Fibroblast of skin of left quadriceps (primary cell): ENCODE data around the gene DVL1.

ENCODE experiments used
- DNase-seq, 2 experiments: peaks; one replicate each; pipeline ENCODE4 v3.0.0-alpha.2; 2013; ENCODE audit warnings: low read depth in 2 of 2

Gene DVL1

DNA sequence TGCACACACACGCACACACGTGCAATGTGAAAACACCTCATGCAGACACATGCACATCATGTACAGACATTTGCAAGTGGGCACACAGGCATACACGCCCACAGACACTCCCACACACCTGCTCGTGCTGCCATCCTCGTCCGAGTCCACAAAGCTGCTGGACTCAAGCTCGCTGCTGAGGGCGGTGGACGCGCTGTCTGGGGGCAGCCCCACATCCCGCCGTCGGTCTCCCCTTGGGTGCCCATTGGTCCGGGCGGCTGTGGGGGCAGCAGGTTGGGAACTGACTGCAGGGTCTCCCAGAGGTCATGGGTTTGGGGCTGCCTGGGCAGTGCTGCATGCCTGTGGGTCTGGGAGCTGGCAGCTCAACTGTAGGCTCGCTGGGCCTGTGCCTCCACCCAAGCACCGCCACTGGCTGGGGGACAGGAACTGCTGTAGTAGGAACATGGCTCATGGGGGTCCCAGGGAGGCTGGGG, 7.6 kb downstream of the DVL1 start:
- no peak for DNase-seq

DNA sequence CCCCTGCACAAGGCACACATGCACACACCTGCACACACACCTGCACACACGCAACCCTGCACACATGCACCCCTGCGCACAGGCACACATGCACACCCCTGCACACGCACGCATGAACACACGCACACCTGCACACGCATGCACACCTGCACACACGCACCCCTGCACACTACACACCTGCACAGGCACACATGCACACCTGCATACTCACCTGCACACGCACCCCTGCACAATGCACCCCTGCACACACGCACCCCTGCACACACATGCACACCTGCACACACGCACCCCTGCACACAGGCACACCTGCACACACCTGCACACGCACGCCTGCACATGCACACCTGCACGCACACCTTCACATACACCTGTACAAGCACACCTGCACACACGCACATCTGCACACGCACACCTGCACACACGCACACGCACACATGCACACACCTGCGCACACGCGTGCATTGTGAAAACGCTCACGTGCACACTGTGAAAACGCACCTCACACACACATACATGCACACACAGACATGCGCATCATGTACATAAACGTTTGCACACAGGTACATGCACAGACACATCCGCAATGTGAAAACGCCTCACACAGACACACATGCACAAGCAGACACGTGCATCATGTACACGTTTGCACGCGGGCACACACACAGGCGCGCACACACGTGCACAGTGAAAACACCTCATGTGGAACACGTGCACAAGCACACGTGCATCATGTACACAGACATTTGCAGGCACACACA, 8.2 kb downstream of the DVL1 start:
- DNase-seq, result no peak

- DNase-seq, result no peak
Measured at GRCh38 chr1:1340185-1340584, 9.0 kb downstream of the DVL1 start.

- DNase-seq, result no peak
Measured at GRCh38 chr1:1338278-1338677, 10.9 kb downstream of the DVL1 start.

- DNase-seq, result no peak
Measured at GRCh38 chr1:1337793-1338147, 11.4 kb downstream of the DVL1 start.

- DNase-seq, result no peak
Measured at GRCh38 chr1:1336931-1337792, 12.1 kb downstream of the DVL1 start.

- DNase-seq, result no peak
Measured at GRCh38 chr1:1336446-1336845, 12.8 kb downstream of the DVL1 start.

DNA sequence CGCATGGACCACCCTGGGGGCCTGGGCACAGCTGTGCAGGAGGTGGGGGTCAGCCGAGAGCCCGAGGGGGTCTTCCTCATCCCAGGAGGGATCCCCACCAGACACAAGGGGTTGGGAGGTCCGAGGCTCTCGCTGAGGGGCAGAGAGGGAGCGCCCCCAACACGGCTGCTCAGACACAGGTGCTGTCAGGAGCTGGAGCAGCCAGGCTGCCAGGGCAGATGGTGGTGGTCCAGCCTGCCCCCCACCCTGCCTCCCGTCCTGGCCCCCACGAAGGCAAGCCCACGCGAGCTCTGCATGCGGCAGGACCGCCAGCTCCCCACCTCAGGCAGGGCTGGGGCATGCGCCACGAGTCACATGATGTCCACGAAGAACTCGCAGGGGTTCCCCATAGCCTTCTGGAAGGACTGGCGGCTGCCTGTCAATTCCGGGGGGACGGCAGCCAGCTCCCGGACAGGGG, 13.4 kb downstream of the DVL1 start:
- DNase-seq, result no peak

DNA sequence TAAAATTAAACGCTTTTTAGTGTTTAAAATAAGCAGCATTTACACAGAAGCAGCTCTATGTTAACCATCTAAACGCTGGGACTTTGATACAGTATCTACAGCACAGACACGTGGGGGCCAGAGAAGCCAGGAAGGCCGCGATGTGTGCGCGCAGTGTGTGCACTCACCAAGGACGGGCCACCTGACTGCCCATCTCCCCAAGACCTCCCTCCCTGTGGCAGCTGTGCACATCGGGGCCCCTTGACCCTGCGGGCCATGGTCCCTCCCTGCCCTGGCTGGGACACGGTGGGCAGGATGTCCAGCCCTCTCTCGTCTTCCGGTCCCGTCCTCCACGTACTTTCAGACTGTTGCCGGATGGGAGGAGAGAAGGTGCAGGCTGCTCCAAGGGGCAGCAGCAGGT, 13.9 kb downstream of the DVL1 start:
- DNase-seq, result no peak

- no peak for DNase-seq
Measured at GRCh38 chr1:1334835-1335234, 14.4 kb downstream of the DVL1 start.

- no peak for DNase-seq
Measured at GRCh38 chr1:1333551-1334241, 15.5 kb downstream of the DVL1 start.

DNA sequence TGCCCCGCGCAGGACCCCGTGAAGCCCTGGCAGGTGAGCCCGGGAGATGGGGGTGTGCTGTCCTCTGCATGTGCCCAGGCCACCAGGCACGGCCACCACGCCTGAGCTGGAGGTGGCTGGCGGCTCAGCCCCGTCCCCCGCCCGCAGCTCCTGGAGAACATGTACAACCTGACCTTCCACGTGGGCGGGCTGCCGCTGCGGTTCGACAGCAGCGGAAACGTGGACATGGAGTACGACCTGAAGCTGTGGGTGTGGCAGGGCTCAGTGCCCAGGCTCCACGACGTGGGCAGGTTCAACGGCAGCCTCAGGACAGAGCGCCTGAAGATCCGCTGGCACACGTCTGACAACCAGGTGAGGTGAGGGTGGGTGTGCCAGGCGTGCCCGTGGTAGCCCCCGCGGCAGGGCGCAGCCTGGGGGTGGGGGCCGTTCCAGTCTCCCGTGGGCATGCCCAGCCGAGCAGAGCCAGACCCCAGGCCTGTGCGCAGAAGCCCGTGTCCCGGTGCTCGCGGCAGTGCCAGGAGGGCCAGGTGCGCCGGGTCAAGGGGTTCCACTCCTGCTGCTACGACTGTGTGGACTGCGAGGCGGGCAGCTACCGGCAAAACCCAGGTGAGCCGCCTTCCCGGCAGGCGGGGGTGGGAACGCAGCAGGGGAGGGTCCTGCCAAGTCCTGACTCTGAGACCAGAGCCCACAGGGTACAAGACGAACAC, 16.3 kb downstream of the DVL1 start:
- DNase-seq, result no peak

DNA sequence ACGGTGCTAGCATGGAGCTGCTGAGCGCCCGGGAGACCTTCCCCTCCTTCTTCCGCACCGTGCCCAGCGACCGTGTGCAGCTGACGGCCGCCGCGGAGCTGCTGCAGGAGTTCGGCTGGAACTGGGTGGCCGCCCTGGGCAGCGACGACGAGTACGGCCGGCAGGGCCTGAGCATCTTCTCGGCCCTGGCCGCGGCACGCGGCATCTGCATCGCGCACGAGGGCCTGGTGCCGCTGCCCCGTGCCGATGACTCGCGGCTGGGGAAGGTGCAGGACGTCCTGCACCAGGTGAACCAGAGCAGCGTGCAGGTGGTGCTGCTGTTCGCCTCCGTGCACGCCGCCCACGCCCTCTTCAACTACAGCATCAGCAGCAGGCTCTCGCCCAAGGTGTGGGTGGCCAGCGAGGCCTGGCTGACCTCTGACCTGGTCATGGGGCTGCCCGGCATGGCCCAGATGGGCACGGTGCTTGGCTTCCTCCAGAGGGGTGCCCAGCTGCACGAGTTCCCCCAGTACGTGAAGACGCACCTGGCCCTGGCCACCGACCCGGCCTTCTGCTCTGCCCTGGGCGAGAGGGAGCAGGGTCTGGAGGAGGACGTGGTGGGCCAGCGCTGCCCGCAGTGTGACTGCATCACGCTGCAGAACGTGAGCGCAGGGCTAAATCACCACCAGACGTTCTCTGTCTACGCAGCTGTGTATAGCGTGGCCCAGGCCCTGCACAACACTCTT, 17.0 kb downstream of the DVL1 start:
- no peak for DNase-seq

GRCh38 chr1:1331068-1331965, 17.9 kb downstream of the DVL1 start, which contains the start of gene TAS1R3:
TAS1R3 (plus strand) TSS chr1:1331280; CDS start chr1:1331346, 66 bp downstream.
- DNase-seq, result no peak

DNA sequence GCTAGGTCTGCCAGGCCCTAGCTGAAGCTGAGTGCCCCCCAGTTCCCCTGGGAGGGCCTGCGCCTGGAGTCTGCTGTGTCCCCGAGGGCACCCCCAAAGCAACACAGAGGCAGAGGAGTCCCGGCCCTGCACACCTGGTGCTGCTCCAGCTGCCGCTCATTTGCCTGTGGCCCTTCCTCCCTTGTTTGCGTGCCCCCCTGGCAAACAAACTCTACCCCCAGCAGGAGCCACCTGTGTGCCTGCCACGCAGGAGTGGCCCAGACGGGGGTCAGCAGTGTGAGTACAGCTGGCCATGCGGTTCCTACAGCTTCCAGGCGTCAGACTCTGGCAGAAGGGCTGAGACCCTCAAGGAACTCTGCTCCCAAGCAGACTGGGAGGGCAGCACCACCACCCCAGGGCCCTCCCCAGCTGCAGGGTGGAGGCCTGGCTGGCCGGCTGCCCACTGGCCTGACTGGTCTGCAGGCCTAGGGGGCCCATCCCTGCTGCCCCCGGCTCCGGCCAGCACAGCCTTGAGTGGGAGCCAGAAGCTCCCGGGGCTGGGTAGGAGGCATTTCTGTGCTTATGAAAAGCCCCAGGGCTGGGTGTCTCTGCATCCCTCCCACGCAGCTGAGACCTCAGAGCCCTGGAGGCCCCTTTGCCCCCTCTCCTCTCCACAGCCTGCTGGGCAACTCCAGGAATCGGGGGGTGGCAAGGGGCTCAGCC, 18.7 kb downstream of the DVL1 start:
- no peak for DNase-seq

DNA sequence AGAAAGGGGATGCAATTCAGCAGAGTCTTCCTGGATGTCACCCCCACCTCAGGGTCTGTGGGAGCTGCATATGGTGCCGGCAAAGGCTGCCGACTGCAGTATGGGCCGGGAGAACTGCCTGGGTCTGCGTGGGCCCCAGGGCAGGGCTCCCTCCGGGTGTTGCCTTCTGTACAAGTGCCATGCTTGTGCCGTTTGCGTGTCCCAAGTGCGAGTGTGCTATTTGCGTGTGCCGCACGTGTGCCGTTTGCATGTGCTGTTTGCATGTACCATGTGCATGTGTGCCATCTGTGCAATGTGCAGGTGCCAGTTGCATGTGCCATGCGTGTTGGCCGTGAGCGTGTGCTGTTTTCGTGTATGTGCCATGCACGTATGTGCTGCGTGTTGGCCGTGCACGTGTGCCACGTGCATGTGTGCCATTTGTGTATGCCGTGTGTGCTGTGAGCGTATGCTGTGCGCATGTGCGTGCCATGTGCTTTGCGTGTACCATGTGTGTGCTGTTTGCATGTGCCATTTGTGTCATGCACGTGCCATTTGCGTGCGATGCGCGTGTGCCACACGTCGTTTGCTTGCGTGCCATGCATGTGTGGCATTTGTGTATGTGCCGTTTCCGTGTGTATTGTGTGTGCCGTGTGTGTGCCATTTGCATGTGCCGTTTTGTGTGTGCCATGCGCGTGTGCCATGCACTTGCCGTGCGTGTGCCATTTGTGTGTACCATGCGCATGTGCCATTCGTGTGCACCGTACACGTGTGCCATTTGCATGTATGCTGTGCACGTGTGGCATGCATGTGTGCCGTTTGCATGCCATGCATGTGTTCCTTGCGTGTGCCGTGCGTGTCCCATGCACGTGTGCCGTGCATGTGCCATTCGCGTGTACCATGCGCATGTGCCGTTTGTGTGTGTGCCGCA, 19.7 kb downstream of the DVL1 start:
- no peak for DNase-seq

- no peak for DNase-seq
Measured at GRCh38 chr1:1328254-1328653, 21.0 kb downstream of the DVL1 start.

- DNase-seq, result no peak
Measured at GRCh38 chr1:1327291-1327690, 21.9 kb downstream of the DVL1 start.
